Keratinocyte (primary cell): Measurements from ENCODE around the gene UQCR10.

Source experiments
- EZH2 ChIP-seq: IDR thresholded peaks from one replicate; pipeline ENCODE4 v1.6.1; 2012; ENCODE audit warnings: inconsistent platforms, mild to moderate bottlenecking, low read length, moderate library complexity
- TF ChIP-seq, protein P1 (sequence below), 3 experiments: IDR thresholded peaks in 1 of 3; conservative IDR thresholded peaks in 1 of 3; optimal IDR thresholded peaks in 1 of 3; 2 replicates in 2 of 3; 3 replicates in 1 of 3; pipeline versions ENCODE3 to v1.5.1; 2011; ENCODE audit warnings: low read length in 3 of 3, mild to moderate bottlenecking in 3 of 3, moderate library complexity in 2 of 3, control low read depth in 1 of 3, inconsistent platforms in 1 of 3; ENCODE audit not compliant: insufficient read depth in 2 of 3; ENCODE audit errors: extremely low read depth in 1 of 3

DNA sequence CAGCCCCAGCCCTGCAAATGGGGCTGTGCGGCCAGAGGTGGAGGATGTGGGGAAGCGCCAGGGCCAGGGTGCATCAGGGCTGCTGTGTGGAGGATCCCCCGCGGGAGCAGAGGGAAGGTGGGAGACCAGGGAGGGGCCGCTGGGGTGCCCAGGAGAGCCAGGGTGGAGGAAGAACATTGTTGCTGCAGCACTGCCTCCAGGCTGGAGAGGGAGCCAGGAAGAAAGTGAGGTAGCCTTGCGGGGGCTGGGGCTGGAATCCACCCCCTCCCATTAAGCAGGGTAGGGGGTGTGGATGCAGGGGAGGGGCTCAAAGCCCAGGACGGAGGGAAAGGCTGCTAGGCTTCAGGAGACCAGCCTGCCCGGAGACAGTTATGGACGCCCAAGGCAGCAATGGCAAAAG is 32.3 kb upstream of the UQCR10 start:
- TF ChIP-seq, protein P1, sequence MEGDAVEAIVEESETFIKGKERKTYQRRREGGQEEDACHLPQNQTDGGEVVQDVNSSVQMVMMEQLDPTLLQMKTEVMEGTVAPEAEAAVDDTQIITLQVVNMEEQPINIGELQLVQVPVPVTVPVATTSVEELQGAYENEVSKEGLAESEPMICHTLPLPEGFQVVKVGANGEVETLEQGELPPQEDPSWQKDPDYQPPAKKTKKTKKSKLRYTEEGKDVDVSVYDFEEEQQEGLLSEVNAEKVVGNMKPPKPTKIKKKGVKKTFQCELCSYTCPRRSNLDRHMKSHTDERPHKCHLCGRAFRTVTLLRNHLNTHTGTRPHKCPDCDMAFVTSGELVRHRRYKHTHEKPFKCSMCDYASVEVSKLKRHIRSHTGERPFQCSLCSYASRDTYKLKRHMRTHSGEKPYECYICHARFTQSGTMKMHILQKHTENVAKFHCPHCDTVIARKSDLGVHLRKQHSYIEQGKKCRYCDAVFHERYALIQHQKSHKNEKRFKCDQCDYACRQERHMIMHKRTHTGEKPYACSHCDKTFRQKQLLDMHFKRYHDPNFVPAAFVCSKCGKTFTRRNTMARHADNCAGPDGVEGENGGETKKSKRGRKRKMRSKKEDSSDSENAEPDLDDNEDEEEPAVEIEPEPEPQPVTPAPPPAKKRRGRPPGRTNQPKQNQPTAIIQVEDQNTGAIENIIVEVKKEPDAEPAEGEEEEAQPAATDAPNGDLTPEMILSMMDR (optimal IDR thresholded peaks at IDR 0.05 in 1 of 3, IDR thresholded peaks at IDR 0.05 in 1 of 3, conservative IDR thresholded peaks at IDR 0.05 in 1 of 3; ENCODE audit: extremely low read depth in 1 of 3, insufficient read depth in 2 of 3, low read length in 3 of 3), result no peak
- no peak for TF ChIP-seq EZH2
